Right lung (tissue), 10 donors: ENCODE results near the gene SPINK13. TPM values are rescaled to one million over a fixed set of nuclear protein-coding genes. Genes with fewer than 3 reads are reported as not detected.
"Not testable (repeated sequence)": the region's sequence is repeated elsewhere in the genome, so short reads cannot be mapped to it uniquely, and the experiment has no call there.

Experiments used
- DNase-seq, 2 donors: peaks; one replicate each; pipeline ENCODE4 v3.0.0-alpha.2; 2013
- long read RNA-seq, 8 donors: transcript quantifications; one replicate each; lab custom pipeline, GENCODE V29; 2026
- polyA plus RNA-seq, 5 donors: library from polyadenylated mRNA; unstranded; fragments of 120-200 nt; gene quantifications; one replicate each; pipeline versions ENCODE4 v1.2.1 to v1.2.3, GENCODE V29; 2013; ENCODE audit warnings: inconsistent platforms in 1 of 5, low replicate concordance in 1 of 5; ENCODE audit not compliant: insufficient read length in 5 of 5, insufficient read depth in 1 of 5

Gene SPINK13, protein sequence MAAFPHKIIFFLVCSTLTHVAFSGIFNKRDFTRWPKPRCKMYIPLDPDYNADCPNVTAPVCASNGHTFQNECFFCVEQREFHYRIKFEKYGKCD
- polyA plus RNA-seq: 1 to 10 TPM in 2 of 5 donors, under 1 TPM in 3; 0.44 to 1.2 (median 0.73) TPM
- long read RNA-seq, donor 1: 0 reads
- long read RNA-seq, donor 2: 0 reads
- long read RNA-seq, donor 3: 0 reads
- long read RNA-seq, donor 4: 0 reads
- long read RNA-seq, donor 5: 0 reads
- long read RNA-seq, donor 6: 0 reads
- long read RNA-seq, donor 7: 0 reads
- long read RNA-seq, donor 8: 0 reads

DNA sequence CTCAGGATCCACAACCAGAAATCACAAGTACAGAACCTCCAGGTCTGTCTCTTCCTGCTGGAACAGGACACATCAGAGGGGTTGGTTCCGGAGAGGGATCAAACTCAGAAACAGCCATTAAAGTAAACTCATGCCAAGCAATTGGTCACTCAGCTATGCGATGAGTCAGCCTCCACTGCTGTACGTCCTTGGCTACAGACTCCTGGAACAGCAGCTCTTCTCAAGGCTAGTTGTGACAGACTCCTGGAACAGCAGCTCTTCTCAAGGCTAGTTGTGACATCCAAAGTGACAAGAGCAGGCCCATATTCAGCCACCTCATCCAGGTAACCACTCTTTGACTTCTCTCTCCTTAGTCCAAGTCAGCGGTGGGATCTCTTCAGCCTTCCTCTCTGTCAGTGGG, at the start of gene SPINK13:
Gene SPINK13, plus strand, starts transcription at position 229 of the 400 bp plus-strand sequence. CDS start 1,279 bp downstream, outside the sequence.
- DNase-seq: no peak

- DNase-seq: no peak
Measured at GRCh38 chr5:148221508-148221907, 47.1 kb upstream of the SPINK13 start.

- DNase-seq: no peak
Measured at GRCh38 chr5:148224117-148224742, 44.4 kb upstream of the SPINK13 start.

GRCh38 chr5:148228392-148228984, 40.1 kb upstream of the SPINK13 start:
- no peak for DNase-seq

GRCh38 chr5:148229840-148230239, 38.8 kb upstream of the SPINK13 start:
- DNase-seq: no peak

DNA sequence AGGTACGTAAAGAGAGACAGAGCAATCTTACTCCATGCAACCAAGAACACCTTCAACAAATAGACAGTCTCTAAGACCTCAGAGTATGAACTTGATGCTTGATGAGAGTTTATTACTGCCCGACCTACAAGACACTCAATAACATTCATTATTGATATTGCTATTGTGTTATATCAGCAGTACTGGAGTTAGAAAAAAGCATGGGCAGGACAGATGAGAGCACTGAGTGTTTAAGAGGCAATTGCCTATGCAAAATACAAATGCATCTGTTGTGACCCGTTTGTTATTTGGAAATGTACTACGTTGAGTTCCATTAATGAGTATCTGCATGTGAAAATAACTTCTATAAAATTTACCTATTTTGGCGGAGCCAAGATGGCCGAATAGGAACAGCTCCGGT, 38.4 kb upstream of the SPINK13 start:
- DNase-seq: no peak

- DNase-seq: no peak
Measured at GRCh38 chr5:148237785-148238417, 30.7 kb upstream of the SPINK13 start.

DNA sequence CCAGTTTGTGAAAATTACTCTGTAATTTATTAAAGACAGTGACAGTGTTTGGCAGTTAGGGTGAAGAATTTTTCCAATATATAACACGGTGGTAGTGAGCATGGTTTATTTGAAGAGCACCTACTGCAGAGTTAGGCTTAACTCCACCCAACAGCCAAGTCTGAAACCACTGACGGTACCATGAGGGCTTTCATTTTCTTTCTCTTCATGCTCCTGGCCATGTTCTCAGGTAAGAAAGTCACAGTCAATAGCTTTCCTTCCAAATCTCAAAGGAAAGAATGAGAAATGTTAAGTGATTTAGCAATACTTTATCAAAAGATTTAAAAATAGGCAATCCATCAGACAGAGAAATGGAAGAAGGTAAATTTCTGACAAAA, 30.2 kb upstream of the SPINK13 start, which contains the start of gene MARCOL:
Gene MARCOL, plus strand, starts transcription at position 108 of the 377 bp plus-strand sequence. Its CDS starts 73 bp downstream, at position 181.
- DNase-seq: no peak

DNA sequence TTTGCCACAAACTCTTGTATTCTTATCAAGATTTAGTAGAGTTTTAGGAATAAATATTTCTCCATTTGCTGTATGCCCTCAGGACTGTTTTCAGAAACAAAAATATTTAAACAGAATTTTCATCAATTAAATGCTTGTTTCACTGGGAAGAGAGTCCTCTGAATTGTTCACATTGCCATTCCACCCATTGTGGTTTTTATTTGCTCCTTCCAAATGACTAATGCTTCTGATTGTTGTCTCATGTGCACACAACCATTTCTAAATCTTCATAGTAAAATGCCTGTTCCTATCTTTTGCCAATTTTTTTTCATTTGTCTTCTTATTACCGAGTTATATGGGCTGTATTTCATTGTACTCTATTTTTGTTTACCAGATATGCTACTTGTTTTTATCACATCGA, 19.7 kb upstream of the SPINK13 start:
- no peak for DNase-seq

DNA sequence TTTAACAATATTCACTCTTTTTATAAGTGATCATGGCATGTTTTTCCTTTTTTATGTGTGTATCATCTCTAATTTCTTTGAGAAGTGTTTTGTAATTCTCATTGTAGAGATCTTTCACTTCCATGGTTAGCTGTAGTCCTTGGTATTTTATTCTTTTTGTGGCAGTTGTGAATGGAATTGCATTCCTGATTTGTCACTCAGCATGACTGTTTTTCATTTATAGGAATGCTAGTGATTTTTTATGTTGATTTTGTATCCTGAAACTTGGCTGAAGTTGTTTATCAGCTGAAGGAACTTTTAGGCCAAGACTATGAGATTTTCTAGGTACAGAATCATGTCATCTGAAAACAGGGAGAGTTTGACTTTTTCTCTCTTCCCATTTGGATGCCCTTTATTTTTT, 13.1 kb upstream of the SPINK13 start:
- DNase-seq: no peak

GRCh38 chr5:148259288-148259687, 9.3 kb upstream of the SPINK13 start:
- no peak for DNase-seq

DNA sequence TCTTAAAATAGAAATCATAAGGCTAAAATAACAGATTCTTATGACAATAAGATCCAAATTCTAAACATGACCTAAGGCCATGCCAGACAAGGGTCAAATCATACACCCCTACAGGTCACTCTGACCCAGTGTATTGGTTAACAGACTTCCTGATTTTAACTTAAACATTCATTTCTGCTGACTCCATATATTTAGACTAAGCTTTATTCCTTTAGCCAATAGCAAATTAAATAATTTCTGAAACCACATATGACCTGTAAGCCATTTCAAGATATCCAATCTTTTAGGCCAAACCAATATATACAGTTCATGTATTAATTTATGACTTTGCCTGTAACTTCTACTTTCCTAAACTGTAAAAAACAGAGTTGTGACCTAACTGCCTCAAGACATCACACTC, 7.4 kb upstream of the SPINK13 start:
- DNase-seq: no peak

GRCh38 chr5:148267962-148268361, 632 bp upstream of the SPINK13 start:
- no peak for DNase-seq

GRCh38 chr5:148275129-148275528, 6.5 kb downstream of the SPINK13 start:
- DNase-seq: not testable (repeated sequence)

GRCh38 chr5:148280893-148281292, 12.3 kb downstream of the SPINK13 start:
- not testable (repeated sequence) for DNase-seq

- DNase-seq: not testable (repeated sequence)
Measured at GRCh38 chr5:148281336-148281735, 12.7 kb downstream of the SPINK13 start.

GRCh38 chr5:148290271-148291195, 21.9 kb downstream of the SPINK13 start:
- no peak for DNase-seq

DNA sequence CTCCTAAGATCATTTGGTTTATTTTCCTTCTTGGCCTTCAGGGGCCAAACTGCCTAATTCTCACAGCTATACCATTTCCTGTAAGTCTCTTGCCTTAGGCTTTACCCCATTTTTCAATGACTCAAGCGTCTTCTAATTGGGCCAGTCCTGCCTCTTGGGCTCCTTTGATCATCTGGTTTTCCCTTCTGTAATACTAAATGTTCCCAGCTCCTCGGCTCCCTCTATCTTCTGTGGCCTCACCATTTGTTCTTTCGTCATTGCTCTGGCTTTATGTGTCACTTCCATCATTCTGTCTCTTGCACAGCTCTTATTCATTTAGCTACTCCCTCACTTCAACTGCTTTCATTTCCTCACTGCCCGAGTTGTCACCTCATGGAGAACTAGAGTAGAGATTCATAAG, 29.1 kb downstream of the SPINK13 start:
- DNase-seq: no peak

- DNase-seq: no peak
Measured at GRCh38 chr5:148306446-148306845, 37.9 kb downstream of the SPINK13 start.

- no peak for DNase-seq
Measured at GRCh38 chr5:148309019-148309418, 40.4 kb downstream of the SPINK13 start.

GRCh38 chr5:148309746-148310145, 41.2 kb downstream of the SPINK13 start:
- no peak for DNase-seq
